Thoracic aorta (tissue), 2 donors: ENCODE measurements around the gene CHIT1. TPM values are rescaled to one million over a fixed set of nuclear protein-coding genes. Genes with fewer than 3 reads are reported as not detected.
"Not testable (repeated sequence)": the region's sequence is repeated elsewhere in the genome, so short reads cannot be mapped to it uniquely, and the experiment has no call there.

ENCODE experiments used
- ATAC-seq: fragments of 150-250 bp; one replicate; pipeline ENCODE4 v1.8.0; 2017; ENCODE audit warnings: low read depth; ENCODE audit not compliant: insufficient number of reproducible peaks, low FRiP score
- DNase-seq: peaks from one replicate; pipeline ENCODE4 v3.0.0-alpha.2; 2020; ENCODE audit warnings: low spot score
- H3K27ac ChIP-seq, 2 donors: fragments of 200-600 bp; sonication (generic); 1 replicate in 1 of 2; 2 replicates in 1 of 2; pipeline ENCODE4 v1.5.1; 2016; ENCODE audit warnings: mild to moderate bottlenecking in 2 of 2, moderate library complexity in 2 of 2
- H3K27me3 ChIP-seq: fragments of 200-600 bp; sonication (generic); replicated peaks from 2 replicates; pipeline ENCODE4 v1.6.0; 2016; ENCODE audit warnings: mild to moderate bottlenecking; ENCODE audit not compliant: insufficient read depth
- H3K36me3 ChIP-seq: fragments of 200-600 bp; sonication (generic); one replicate; pipeline ENCODE4 v1.5.1; 2016
- H3K4me1 ChIP-seq, 2 donors: fragments of 200-600 bp; sonication (generic); 1 replicate in 1 of 2; 2 replicates in 1 of 2; pipeline versions ENCODE4 v1.5.1 to v1.6.0; 2016; ENCODE audit warnings: low read depth in 2 of 2, mild to moderate bottlenecking in 1 of 2; ENCODE audit not compliant: control insufficient read depth in 1 of 2
- H3K4me3 ChIP-seq: fragments of 200-600 bp; sonication (generic); 2 replicates; pipeline ENCODE4 v1.5.1; 2016; ENCODE audit warnings: mild to moderate bottlenecking
- H3K9me3 ChIP-seq: fragments of 200-600 bp; sonication (generic); 2 replicates; pipeline ENCODE4 v1.5.1; 2016
- CTCF ChIP-seq: fragments of 200-600 bp; sonication (generic); IDR thresholded peaks from one replicate; pipeline ENCODE4 v1.5.1; 2019; ENCODE audit warnings: antibody characterized with exemption
- total RNA-seq, 2 donors: library from RNA; depleted of rRNA; stranded (reverse); fragments of >200 nt; gene quantifications; one replicate each; pipeline versions ENCODE4 v1.1.0 to v1.2.3, GENCODE V29; 2016

CHIT1 gene
- total RNA-seq, 2 donors from 2014 or later = 0.14 to 0.41 TPM

DNA sequence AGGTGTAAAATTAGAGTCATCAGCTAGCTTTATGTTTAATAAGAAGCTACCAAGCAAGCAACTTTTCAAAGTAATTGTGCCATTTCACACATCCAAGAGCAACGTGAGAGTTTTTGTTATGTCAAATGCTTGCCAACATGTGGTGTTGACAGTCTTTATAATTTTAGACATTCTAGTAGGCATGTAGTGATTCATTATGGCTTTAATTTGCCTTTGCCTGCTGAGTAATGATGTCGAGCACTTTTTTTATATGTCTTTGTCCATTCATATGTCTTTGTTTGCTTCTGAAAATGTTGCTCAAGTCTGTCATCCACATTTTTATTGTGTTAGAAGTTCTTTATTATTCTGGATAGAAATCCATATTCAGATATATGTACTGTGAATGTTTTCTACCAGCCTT, 21.4 kb upstream of the CHIT1 start:
- Histone ChIP-seq H3K9me3 (no peaks in the 10 kb centered on the region), H3K36me3 (no peaks in the 10 kb centered on the region), H3K4me1 (no peaks in the 10 kb centered on the region), H3K27ac (no peak overlapping the region), H3K4me3 (no peak overlapping the region), H3K27me3 (no peaks in the 10 kb centered on the region)
- ATAC-seq = no peak
- DNase-seq = no peak
- no peak for TF ChIP-seq CTCF

DNA sequence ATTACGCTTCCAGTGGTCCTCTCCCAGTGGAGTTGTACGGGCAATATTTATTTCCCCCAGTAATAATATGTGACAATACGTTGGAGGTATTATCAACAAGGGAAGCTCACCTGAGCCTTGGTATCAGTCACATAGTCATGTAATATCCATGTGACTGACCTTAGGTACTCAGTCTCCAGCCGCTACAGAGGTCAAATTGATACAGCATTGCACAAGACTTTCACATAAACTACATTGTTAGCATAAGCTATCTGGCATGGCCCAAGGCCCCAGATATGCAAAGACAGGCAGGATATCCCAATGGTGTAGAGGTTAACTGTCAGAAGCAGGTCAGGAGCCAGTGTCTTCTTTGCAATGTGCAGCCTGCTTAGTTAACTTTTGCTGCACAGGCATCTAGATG, 15.3 kb upstream of the CHIT1 start:
- DNase-seq (no peak), ATAC-seq (no peak)
- no peaks in the 10 kb centered on the region for H3K36me3 ChIP-seq

DNA sequence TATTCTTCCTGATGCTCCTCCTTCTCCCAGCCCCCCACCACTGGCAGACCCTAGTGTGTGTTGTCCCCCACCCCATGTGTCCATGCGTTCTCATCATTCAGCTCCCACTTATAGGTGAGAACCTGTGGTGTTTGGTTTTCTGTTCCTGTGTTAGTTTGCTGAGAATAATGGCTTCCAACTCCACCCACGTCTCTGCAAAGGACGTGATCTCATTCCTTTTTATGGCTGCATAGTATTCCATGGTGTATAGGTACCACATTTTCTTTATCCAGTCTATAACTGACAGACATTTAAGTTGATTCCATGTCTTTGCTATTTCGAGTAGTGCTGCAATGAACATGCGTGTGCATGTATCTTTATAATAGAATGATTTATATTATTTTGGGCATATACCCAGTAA, 12.2 kb upstream of the CHIT1 start:
- not testable (repeated sequence) for H3K4me1 ChIP-seq, H3K27me3 ChIP-seq, H3K9me3 ChIP-seq, ATAC-seq, DNase-seq, H3K36me3 ChIP-seq, H3K4me3 ChIP-seq, H3K27ac ChIP-seq

More for the DNA sequence above, 15.3 kb upstream of the CHIT1 start:
- H3K4me1 ChIP-seq = no peaks in the 10 kb centered on the region
- H3K27me3 ChIP-seq = no peaks in the 10 kb centered on the region
- no peak overlapping the region for H3K27ac ChIP-seq
- no peak for TF ChIP-seq CTCF
- no peaks in the 10 kb centered on the region for H3K9me3 ChIP-seq
- no peak overlapping the region for H3K4me3 ChIP-seq

DNA sequence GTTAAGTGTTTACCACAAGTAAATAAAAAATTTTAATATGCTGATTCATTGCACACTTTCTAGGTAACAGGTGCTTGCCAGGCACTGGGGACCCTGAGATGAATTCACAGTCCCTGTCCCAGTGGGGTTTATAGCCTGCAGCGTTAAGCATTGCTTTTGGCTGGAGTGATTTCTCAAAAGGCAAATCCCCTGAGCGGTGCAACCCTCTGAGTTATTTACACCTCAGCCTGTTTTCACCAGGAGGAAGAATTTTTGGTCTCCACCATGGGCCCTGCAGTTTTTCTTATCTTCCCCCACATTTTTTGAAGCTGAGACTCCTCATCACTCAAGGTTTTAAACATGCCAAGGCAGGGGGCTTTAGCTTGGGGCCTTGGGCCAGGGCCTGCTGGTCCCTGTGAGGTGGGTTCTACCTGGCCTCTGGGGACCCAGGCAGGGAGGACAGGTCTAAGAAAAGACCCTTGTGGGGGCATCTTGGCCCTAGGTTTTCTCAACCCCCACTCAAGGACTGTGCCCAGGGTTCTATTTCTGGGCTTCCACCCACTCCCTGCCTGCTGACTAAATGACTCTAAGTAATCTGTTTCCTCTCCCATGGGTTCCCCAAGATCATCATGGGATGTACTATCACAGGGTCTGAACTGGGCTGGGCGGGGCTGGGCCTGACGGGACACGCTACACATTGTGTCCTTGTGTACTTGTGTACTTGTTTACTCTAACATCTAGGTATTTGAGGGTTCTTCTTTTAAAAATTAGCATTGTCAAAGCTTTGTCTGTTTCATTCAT, 10.2 kb upstream of the CHIT1 start:
- H3K9me3 ChIP-seq = peaks cover 9% of the 10 kb centered on the region
- no peaks in the 10 kb centered on the region for H3K36me3 ChIP-seq
- no peaks in the 10 kb centered on the region for H3K27me3 ChIP-seq
- no peaks in the 10 kb centered on the region for H3K4me1 ChIP-seq
- no peak for TF ChIP-seq CTCF
- ATAC-seq (no peak), DNase-seq (no peak)
- H3K4me3 ChIP-seq = no peak overlapping the region
- H3K27ac ChIP-seq = no peak overlapping the region

GRCh38 chr1:203239081-203239480, 9.6 kb upstream of the CHIT1 start:
- ATAC-seq (no peak), DNase-seq (no peak)
- no peak for TF ChIP-seq CTCF
- Histone ChIP-seq H3K9me3 (peaks cover 9% of the 10 kb centered on the region), H3K27ac (no peak overlapping the region), H3K4me3 (no peak overlapping the region), H3K4me1 (no peaks in the 10 kb centered on the region), H3K27me3 (no peaks in the 10 kb centered on the region), H3K36me3 (no peaks in the 10 kb centered on the region)

GRCh38 chr1:203238535-203238934, 9.1 kb upstream of the CHIT1 start:
- Histone ChIP-seq H3K4me3 (no peak overlapping the region), H3K27ac (no peak overlapping the region), H3K36me3 (no peaks in the 10 kb centered on the region), H3K27me3 (no peaks in the 10 kb centered on the region), H3K9me3 (peaks cover 9% of the 10 kb centered on the region), H3K4me1 (no peaks in the 10 kb centered on the region)
- no peak for TF ChIP-seq CTCF
- DNase-seq = no peak
- ATAC-seq = no peak

GRCh38 chr1:203234901-203235300, 5.4 kb upstream of the CHIT1 start:
- H3K4me3 ChIP-seq, H3K27ac ChIP-seq, H3K27me3 ChIP-seq, H3K4me1 ChIP-seq, DNase-seq, ATAC-seq, H3K36me3 ChIP-seq, H3K9me3 ChIP-seq: not testable (repeated sequence)
